KBM-7 (cell line): ENCODE data around the gene CORO7.
"Not testable (repeated sequence)": the region's sequence is repeated elsewhere in the genome, so short reads cannot be mapped to it uniquely, and the experiment has no call there.

Experiments
- DNase-seq: peaks from one replicate; pipeline ENCODE4 v3.0.0-alpha.2; 2015
- in situ Hi-C: fragments of 300-500 bp; cut with MboI; formaldehyde crosslinking; loops from 2 replicates; pipeline ENCODE4 v1.14.3; 2020; ENCODE audit warnings: low sequenced_read_pairs, low pct_unique_long_range_greater_than_20kb, mixed read lengths

Gene CORO7

DNA sequence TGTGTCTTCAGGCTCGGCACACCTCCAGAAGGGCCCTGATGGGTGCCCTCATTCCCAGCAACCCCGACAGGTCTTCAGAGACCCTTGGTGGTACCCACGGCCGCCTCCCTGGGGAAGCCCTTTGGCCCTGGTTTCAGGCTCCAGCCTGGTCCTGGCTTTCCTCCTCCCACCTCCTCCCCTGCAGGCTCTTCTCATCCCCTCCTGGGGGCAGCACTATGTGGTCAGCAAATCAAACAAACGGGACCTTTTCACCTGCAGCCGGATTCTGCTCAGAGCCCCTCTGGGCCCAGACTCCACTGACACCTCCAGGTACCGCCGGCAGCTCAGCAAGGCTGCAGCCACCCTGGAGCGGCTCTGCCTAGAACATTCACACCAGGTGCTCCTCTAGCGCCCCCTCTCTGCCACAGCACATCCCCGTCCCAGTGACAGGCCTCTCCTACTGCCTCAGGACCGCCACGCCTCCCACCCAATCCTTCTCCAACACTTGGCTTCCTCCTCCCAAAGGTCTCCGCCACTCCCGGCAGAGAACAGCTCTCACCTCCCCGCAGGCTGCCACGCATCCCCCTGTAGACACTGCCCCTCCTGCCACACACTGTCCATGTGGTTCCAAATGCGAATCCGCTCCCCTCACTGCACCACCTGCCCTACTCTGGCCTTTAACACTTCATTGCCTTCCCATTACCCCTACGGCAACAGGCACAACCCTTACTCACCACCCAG lies 12.0 kb downstream of the CORO7 start:
- in situ Hi-C loops: no loop called here
- DNase-seq: peak; percentile 70

DNA sequence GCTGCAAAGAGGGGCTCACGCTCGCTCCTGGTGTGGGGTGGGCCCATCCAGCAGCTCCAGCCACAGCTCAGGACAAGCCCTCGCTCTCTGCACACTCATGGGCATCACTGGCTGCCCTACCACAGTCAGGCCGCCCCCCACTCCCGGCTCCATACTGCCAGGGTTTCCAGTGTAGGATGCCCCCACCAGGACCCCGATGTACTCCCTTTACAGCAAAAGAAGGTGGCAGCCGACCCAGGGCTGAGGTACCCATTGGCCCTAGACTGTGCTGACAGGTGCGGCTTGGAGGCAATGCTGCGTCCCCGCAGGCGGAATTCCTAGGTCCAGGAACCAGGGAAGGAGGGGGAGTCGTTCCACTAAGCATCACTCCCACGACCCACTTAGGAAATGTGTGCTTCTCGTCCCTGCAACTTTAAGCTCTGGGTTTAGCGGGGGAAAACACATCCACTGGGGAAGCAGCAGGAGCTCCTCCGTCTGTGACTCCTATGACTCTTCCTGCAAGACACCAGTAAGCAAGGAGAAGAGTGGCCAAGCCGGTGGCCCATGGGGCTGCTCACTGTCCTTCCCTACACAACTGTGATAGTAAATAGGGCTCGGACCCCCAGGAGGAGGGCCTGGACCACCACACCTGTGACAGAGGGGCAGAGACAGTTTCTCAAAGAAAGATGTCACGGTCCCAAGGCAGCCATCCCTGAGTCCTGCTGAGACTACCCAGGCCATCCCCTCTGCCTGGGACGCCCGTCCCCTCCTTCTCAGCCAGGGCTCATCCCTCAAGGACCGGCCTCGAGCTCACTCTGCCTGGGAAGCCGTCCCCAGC lies 13.1 kb downstream of the CORO7 start:
- in situ Hi-C loops: no loop called here
- DNase-seq: no peak

DNA sequence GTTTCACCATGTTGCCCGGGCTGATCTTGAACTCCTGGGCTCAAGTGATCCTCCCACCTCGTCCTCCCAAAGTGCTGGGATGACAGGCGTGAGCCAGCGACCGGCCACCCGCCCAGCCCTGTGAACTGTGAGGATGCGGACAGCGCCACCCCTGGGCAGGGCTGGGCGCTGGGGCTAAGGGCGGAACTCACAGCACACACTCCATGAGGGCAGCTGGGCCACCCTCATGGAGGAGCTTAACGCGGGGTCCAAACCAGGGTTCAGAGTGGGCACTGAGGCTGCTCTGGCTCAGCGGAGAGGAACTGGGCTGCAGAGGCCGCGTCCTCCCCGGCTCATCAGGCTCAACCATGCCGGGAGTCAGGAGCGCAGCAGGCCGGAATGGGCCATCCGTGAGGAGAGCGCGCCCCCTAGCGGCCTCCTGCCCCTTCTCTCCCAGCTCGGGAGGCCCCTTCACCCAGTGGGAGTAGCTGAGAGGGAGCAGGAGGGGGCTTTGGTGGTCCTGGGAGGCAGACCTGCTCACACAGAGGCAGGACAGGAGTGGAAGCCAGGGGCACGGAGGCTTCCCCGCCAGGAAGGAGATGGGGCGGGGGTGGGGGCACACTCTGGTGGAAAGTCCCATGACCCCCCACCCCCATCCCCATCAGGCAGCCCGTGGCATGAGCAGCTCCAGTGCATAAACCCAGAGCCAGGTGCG lies 13.8 kb downstream of the CORO7 start:
- in situ Hi-C loops: no loop called here
- peak; percentile 75 for DNase-seq

DNA sequence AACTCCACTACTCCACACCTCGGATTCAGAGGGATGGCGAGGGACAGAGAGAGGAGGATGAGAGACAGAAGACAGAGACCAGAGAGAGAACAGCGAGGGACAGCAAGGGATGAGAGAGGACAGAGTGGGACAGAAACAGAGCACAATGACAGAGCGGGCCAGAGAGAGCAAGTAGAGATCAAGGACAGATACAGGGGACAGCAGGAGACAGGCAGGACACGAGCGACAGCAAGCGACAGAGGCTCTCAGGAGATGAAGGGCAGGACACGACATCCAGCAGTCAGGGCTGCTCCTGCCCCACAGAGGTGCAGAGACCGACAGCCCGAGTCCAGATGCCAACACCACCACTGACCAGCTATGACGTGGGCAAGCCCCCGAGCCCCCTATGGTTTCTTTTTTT lies 14.9 kb downstream of the CORO7 start:
- no peak for DNase-seq
- in situ Hi-C loops: no loop called here

DNA sequence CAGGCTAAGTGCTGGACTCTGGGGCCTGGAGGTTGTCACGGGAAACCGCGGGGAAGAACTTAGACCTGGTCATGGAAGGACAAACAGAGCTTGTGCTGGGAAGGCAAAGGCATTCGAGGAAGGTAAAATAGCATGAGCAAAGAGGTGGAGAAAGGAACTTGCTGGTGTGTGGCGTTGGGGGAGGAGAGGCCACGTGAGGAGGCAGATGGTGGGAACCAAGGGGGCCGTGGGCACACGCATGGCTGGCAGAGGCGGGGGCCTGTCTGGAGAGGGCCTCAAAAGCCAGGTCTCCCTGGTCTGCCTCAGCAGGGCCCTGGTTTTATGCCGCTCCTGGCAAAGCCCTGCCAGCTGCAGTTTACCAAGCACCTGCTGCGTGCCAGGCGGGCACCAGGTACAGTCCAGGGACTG lies 15.3 kb downstream of the CORO7 start:
- in situ Hi-C loops: no loop called here
- no peak for DNase-seq

DNA sequence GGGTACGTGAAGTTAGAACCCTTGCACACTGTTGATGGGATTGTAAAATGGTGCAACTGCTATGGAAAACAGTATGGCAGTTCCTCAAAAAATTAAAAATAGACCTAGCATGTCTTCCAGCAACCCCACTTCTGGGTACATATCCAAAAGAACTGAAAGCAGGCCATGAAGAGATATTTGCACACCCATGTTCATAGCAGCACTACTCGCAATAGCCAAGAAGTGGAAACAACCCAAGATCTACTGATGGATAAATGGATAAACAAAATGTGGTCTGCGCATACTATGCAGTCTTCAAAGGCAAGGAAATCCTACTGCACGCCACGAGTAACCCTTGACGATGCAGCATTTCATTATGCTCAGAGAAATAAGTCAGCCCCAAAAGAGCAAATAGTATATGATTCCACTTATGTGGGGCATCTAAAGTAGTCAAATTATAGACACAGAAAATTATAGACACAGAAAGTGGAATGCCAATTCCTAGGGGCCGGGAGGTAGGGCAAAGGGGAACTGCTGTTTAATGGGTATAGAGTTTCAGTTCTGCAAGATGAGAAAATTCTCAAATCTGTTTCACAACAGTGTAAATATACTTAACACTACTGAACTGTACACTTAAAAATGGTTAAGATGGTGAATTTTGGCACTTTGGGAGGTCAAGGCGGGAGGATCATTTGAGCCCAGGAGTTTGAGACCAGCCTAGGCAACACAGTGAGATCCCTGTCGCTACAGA lies 17.2 kb downstream of the CORO7 start:
- in situ Hi-C loops: no loop called here
- DNase-seq: no peak

DNA sequence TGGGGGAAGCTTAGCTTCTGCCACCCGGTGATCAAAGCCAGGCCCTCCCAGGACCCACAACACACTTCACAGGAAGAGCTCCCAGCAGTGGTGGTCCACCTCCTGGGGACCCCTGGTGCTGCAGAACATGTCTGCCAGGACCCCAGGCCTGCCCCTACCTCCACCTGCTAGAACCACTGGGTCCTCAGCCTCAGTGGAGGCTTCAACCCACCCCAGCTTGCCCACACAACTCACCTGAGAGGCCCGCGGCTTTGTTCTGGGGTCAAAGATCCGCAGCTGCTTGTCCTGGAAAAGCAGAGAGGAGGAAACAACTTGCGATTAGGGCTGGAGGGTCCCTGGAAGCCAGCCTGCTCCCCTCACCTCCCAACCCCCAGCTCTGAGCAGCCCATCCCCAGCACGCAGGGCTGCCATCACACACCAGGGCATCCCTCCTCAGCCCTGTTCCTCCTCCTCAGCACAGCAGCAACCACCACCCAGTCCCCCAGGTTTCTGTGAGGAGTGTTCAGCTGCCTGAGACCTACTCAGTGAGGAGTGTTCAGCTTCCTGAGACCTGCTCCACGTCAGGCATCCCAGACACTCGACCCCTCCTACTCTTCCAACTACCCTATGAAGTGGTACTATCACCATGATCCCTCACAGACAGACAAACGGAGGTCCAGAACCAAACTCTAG lies 21.2 kb downstream of the CORO7 start:
- in situ Hi-C loops: no loop called here
- no peak for DNase-seq

DNA sequence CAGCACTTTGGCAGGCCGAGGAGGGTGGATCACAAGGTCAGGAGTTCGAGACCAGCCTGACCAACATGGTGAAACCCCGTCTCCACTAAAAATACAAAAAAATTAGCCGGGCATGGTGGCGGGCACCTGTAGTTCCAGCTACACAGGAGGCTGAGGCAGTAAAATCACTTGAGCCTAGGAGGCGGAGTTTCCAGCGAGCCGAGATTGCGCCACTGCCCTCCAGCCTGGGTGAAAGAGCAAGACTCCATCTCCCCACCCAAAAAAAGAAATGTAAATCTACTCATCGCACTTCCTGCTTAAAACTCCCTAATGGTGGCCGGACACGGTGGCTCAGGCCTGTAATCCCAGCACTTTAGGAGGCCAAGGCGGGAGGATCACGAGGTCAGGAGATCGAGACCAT lies 22.5 kb downstream of the CORO7 start:
- not testable (repeated sequence) for DNase-seq

DNA sequence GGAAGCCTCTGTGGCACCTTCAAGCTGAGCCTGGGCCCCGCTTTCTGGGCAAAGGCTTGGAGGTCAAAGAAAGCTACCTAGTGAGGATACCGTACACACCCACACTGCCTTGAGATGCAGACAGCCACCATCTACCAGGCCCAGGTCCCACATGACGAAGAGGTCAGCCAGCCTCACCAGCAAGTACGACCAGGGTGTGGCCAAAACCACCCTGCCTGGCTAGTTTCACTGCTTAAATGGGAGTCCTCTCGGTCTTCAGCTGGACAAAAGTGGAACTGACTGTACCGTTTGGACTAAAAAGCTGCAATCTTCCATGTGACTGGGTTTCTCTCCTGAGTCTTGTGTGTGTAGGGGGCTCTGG lies 23.2 kb downstream of the CORO7 start:
- no peak for DNase-seq
- in situ Hi-C loops: no loop called here

More for the DNA sequence above, 22.5 kb downstream of the CORO7 start:
- in situ Hi-C loops: not testable (repeated sequence)

DNA sequence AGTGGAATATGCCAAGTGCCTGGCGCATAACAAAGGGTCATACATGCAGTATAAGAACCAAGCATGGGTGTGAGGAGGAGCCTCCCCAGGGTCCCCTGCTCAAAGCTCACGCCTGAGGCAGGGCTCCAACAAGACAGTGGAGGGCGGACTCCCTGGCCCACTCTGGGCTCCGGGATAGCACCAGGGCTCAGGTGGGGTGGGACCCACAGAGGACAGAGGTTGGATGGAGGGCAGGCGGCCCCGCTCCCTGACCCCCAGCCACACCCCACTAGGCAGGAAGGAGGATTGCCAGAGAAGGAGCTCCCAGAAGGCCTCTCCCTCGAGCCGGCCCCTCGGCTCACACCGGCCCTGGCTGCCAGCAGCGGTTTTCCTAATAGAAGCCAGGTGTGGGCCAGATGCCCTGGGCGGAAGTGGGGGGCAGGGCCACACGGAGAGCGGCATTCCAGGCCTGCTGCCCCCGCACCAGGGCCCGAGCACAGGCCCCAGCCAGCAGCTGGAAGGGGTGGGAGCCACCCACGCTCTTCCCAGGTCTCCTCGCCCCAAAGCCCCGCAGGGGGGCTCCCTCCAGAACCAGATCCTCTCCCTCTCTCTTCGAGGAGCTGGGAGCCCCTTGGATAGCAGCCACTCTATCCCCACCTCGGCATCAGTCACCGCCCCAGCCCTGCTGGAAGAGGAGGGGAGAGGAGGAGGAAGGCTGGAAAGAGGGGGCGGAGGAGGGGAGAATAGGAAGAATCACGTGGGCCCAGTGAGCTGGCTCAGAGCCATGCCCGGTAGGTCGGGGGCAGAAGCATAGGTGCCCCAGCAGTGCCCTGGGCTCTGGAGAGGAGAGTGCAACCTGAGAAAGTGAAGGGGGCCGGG lies 23.8 kb downstream of the CORO7 start:
- DNase-seq: no peak
- in situ Hi-C loops: no loop called here

DNA sequence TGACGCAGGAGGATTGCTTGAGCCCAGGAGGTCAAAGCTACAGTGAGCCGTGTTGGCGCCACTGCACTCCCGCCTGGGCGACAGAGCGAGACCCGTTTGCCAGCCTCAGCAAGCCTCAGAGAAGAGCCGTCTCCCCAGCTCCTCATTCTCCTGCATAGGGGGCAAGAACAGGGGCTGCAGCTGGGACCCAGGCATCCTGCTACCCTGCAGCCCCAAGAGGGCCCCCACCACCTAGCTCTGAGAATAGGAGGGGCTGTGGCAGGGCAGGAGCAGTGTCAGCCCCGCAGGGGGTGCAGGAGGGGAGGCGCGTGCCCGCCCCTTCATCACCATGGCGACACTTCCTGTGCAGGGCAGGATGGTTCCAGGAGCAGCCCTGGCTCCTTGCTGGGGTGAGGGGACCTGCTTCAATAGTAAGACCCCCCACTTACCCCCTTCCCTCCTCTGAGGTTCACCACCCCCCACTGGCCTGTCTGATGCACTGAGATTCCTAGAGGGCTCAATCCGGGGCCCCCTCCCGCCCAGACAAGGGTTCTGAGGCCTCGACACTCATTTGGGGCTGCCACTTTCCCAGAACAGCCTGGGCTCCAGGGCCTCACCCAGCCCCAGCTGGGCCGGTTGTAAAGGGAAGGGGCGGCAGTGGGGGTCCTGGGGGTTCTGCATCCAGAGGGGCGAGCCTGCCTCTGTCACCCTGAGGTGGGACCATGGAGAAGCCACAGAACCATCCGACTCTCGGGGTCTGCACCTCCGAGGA lies 24.6 kb downstream of the CORO7 start:
- DNase-seq: no peak

DNA sequence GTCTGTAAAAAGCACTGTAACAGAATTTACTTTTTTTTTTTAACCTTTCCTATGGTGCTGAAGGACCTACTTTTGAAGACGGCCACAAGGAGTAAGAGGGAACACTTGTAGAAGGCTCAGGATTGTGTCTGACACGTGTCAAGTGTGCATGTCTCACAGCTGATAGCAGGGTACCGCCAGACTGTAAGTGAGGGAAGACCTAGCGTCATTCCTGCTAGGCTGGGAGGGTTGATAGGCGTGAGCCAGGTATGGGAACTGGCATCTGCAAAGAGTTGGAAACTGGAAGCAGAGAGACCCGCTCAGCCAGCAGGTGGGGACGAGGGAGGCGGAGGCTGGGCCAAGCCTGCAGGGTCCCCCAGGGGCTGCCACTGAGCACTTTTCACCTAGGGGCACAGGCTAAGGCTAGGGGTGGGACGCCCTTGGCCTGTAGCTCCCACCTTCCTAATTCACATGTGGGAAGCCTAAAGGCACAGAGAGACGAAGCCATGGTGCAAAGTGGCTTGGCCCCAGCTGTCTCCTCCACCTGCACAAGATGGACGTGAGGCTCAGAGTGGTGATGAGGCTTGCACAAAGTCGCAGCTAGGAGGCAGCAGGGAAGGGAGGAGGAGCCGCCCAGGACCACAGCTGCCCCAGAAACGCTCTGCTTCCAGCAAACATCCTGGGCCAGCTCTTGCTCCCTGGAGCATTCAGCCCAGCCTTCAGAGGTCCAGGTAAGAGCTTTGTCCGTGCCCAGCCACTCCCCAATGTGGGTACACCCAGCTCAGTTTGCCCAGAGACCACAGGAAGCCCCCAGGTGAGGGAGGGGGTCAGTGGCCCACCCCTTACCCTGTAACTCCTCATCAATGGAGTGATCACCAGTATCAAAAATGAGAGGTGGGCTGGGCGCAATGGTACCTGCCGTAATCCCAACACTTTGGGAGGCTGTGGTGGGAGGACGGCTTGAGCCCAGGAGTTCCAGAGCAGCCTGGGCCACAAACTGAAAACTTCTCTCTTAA lies 25.8 kb downstream of the CORO7 start:
- DNase-seq: no peak
- in situ Hi-C loops: no loop called here

More for the DNA sequence above, 24.6 kb downstream of the CORO7 start:
- in situ Hi-C loops: no loop called here

DNA sequence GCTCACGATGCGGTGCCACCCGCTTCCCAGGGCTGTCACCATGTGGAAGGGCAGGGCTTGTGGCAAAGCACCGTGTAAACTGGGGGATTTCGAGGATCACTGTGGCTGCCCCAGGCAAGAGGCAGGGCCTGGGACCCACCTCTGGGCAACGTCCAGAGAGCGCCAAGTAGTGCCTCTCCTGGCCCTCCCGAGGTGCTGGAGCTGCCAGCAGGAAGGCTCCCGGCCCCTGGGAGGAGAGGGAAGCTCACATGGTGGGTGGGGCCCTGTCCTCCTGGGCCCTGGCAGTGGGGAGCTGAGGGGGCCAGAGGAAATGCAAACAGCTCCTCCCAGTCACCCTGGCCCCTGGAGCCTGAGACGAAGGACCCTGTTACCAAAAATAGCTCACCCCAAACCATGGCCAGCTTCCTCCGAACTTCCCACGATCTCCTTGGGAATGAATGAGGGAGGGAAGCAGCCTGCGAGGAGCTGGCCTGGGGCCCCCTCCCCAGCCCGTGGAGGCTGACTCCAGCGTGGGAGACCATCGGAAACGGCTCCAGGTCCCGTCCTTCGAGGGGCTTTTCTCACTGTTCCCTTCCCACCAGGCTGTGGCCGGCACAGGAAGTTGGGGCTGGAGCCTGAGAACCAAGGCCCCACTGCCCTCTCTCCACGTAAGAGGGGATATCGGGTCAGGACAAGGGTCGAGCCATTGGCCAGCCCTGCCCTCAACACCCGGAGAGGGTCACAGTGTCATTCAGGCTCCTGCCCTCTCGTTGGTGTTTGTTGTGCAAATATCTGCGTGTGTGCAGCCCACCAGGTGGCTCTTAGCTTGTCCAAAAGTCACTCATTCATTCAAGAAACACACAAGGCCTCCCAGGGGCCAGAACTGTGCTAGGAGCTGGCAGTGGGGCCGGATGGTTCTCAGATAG lies 27.1 kb downstream of the CORO7 start:
- in situ Hi-C loops: no loop called here
- DNase-seq: no peak

DNA sequence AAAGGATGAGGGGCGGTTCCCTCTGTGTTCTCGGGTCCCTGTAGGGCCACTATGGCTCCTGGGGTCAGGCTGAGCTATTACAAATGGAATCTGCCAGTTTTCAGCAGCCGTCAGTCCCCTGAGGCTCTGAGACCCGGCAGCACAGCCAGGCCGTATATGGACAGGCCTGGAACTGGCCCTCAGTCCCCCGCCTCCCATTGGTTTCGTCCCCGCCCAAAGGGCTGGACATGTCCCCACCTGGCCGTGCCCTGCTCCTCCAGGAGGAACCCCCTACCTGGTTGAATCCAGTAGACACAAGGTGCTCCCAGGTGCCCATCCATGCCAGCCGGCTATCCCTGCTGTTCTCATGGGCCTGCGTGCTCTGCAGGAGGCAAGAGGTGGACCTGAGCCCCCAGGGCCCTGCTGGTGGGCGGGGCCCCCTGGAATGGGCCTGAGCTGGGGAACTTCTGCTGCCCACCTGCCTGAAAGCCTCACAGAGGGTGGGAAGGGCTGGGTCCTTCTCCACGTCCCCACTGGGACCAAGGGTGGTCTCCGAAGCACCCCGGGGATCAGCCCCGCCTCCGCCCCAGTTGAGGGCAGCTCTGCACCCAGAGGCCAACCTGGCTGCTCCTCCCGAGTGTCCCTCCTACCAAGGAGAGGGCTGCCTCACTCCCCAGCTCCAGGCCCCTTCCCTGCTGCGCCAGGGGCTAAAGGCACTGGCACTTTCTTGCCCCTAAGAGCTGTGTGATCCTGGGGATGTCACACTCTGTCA lies 27.9 kb downstream of the CORO7 start:
- DNase-seq: no peak
- in situ Hi-C loops: no loop called here

DNA sequence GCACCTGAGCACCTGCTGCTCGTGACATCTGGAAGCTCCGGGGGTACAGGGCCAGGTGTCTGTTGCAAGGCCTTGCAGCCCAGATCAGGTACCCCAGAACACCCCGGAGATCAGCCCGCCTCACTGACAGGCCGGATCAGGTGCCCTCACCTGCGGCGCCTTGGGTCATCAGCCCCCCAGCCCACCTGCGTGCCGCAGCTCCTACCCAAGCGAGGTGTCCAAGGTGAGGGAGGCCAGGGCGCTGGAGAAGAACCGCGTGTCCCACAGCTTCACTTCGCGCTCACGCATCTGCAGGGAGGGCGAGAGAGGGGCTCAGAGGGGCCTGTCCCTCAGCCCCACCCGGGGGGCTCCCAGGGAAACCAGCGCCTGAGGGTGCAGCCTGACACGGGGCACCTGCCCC lies 28.6 kb downstream of the CORO7 start:
- in situ Hi-C loops: no loop called here
- no peak for DNase-seq
